HepG2 (cell line): ENCODE data around the gene INF2.

ENCODE experiments used
- CTCF ChIP-seq: sonication (generic); formaldehyde crosslinking; IDR thresholded peaks from 2 replicates; pipeline ENCODE4 v1.5.0; 2020; ENCODE audit warnings: mild to moderate bottlenecking, missing genetic modification reagents, moderate library complexity
- MXD1 ChIP-seq: sonication (generic); formaldehyde crosslinking; IDR thresholded peaks from 2 replicates; pipeline ENCODE4 v1.4.0; 2020; ENCODE audit warnings: mild to moderate bottlenecking, missing genetic modification reagents
- MXD4 ChIP-seq: IDR thresholded peaks from 2 replicates; pipeline ENCODE4 v1.6.1; 2016; ENCODE audit warnings: mild to moderate bottlenecking, missing biosample characterization, missing genetic modification reagents
- POLR2A ChIP-seq, 2 experiments: IDR thresholded peaks; 2 replicates each; pipeline ENCODE4 v1.6.1; 2011; ENCODE audit warnings: low read depth in 2 of 2, low read length in 2 of 2, mild to moderate bottlenecking in 1 of 2, moderate library complexity in 1 of 2; ENCODE audit not compliant: insufficient read depth in 1 of 2
- SMC3 ChIP-seq: IDR thresholded peaks from 2 replicates; pipeline ENCODE4 v1.6.1; 2011; ENCODE audit warnings: low read length, improper control_type of control experiment
- ZNF382 ChIP-seq: sonication (generic); formaldehyde crosslinking; IDR thresholded peaks from 2 replicates; pipeline ENCODE4 v1.5.0; 2020; ENCODE audit warnings: missing genetic modification reagents, mild to moderate bottlenecking, borderline replicate concordance

- no peak for TF ChIP-seq ZNF382
- no peak for TF ChIP-seq MXD4
- TF ChIP-seq POLR2A (IDR thresholded peaks at IDR 0.05; ENCODE audit: insufficient read depth in 1 of 2, low read depth in 2 of 2, low read length in 2 of 2), result no peak
- no peak for TF ChIP-seq MXD1
- TF ChIP-seq CTCF (CRISPR knock-in tag), result no peak
- TF ChIP-seq SMC3, result no peak
Observed at GRCh38 chr14:104685998-104686610, 3.3 kb upstream of the INF2 start.
